GM21367 (cell line): ENCODE data around the gene ADGRB2.

Source experiments
- ATAC-seq: cut with Tn5 transposase; IDR thresholded peaks from one replicate; pipeline ENCODE4 v1.9.1; 2021; ENCODE audit not compliant: unreplicated experiment

The ADGRB2 gene

GRCh38 chr1:31750858-31751510 is 13.2 kb downstream of the ADGRB2 start:
- ATAC-seq = no peak

- ATAC-seq = no peak
These were observed 14.1 kb downstream of the ADGRB2 start for GRCh38 chr1:31749785-31750735.

- no peak for ATAC-seq
These were observed 15.8 kb downstream of the ADGRB2 start for GRCh38 chr1:31748365-31748764.

GRCh38 chr1:31747304-31747703 is 16.8 kb downstream of the ADGRB2 start:
- no peak for ATAC-seq

- ATAC-seq = no peak
These were observed 17.5 kb downstream of the ADGRB2 start for GRCh38 chr1:31746687-31747086.

GRCh38 chr1:31745946-31746670 is 18.0 kb downstream of the ADGRB2 start:
- no peak for ATAC-seq

- no peak for ATAC-seq
These were observed 18.8 kb downstream of the ADGRB2 start for GRCh38 chr1:31745096-31745945.

- ATAC-seq = peak; percentile 44
These were observed 19.8 kb downstream of the ADGRB2 start for GRCh38 chr1:31744165-31744888.

- ATAC-seq = no peak
These were observed 21.5 kb downstream of the ADGRB2 start for GRCh38 chr1:31742462-31743212.

- ATAC-seq = no peak
These were observed 24.8 kb downstream of the ADGRB2 start for GRCh38 chr1:31739346-31739745.

- ATAC-seq = no peak
These were observed 27.5 kb downstream of the ADGRB2 start for GRCh38 chr1:31736675-31737074.

- no peak for ATAC-seq
These were observed 28.6 kb downstream of the ADGRB2 start for GRCh38 chr1:31735571-31735970.

GRCh38 chr1:31734582-31735107 is 29.5 kb downstream of the ADGRB2 start:
- no peak for ATAC-seq

GRCh38 chr1:31733389-31734219 is 30.5 kb downstream of the ADGRB2 start:
- ATAC-seq = no peak

GRCh38 chr1:31732751-31733289 is 31.3 kb downstream of the ADGRB2 start:
- ATAC-seq = no peak

- ATAC-seq = no peak
These were observed 31.8 kb downstream of the ADGRB2 start for GRCh38 chr1:31732343-31732742.

- no peak for ATAC-seq
These were observed 33.0 kb downstream of the ADGRB2 start for GRCh38 chr1:31731049-31731565.
